ENCODE measurements around the gene CYB561D2. TPM values are rescaled to one million over a fixed set of nuclear protein-coding genes. Genes with fewer than 3 reads are reported as not detected.

Gene CYB561D2
- total and polyA plus RNA-seq, 2 of the 13 experiments (the other 11 are each of a cell fraction or from before 2014, with no cell fraction given), result 11.1 to 17.2 TPM

- TF ChIP-seq ETV5 (CRISPR knock-in tag; IDR thresholded peaks at IDR 0.05; ENCODE audit: borderline replicate concordance) (no peak), SALL2 (CRISPR knock-in tag; IDR thresholded peaks at IDR 0.05) (no peak), ELF3 (CRISPR knock-in tag; IDR thresholded peaks at IDR 0.05) (peak; percentile 13; the same call in 1 of the 2 replicates), ZNF672 (CRISPR knock-in tag; IDR thresholded peaks at IDR 0.05) (no peak), KLF13 (CRISPR knock-in tag; IDR thresholded peaks at IDR 0.05) (no peak), FOXJ3 (CRISPR knock-in tag; IDR thresholded peaks at IDR 0.05; ENCODE audit: borderline replicate concordance) (no peak), HDAC2 (CRISPR knock-in tag; IDR thresholded peaks at IDR 0.05) (peak; percentile 48; the same call in 1 of the 2 replicates), GFI1 (CRISPR knock-in tag; IDR thresholded peaks at IDR 0.05; ENCODE audit: borderline replicate concordance) (no peak), SSRP1 (CRISPR knock-in tag; IDR thresholded peaks at IDR 0.05) (0 out of 2 replicates have a peak, but pooled peaks have one; percentile 17), ZNF572 (CRISPR knock-in tag; IDR thresholded peaks at IDR 0.05) (no peak), ELK4 (CRISPR knock-in tag; IDR thresholded peaks at IDR 0.05; ENCODE audit: borderline replicate concordance) (no peak), ZNF850 (CRISPR knock-in tag; conservative IDR thresholded peaks at IDR 0.05) (no peak), ZNF44 (CRISPR knock-in tag; IDR thresholded peaks at IDR 0.05) (no peak), SNAPC4 (CRISPR knock-in tag; IDR thresholded peaks at IDR 0.05) (no peak), CSRNP1 (CRISPR knock-in tag; IDR thresholded peaks at IDR 0.05) (no peak), AGO1 (IDR thresholded peaks at IDR 0.05; ENCODE audit: low read depth, low read length, poor library complexity, severe bottlenecking) (no peak), ZNF382 (CRISPR knock-in tag; IDR thresholded peaks at IDR 0.05; ENCODE audit: borderline replicate concordance) (no peak), ELF4 (CRISPR knock-in tag; IDR thresholded peaks at IDR 0.05; ENCODE audit: borderline replicate concordance) (no peak), ZNF414 (CRISPR knock-in tag; IDR thresholded peaks at IDR 0.05) (peak; percentile 77; the same call in 1 of the 2 replicates), DPF2 (CRISPR knock-in tag; IDR thresholded peaks at IDR 0.05; ENCODE audit: borderline replicate concordance, low read depth) (peak; percentile 60; the same call in 1 of the 2 replicates)
These were observed 26.1 kb upstream of the CYB561D2 start (continued) for GRCh38 chr3:50324351-50325112.
